Upper lobe of left lung (tissue), 4 donors: ENCODE data around the gene NFATC2.

Experiments used
- CTCF ChIP-seq, 6 experiments: fragments of 450-650 bp in 4 of 6; fragments of 200-600 bp in 2 of 6; sonication (generic) in 2 of 6; IDR thresholded peaks; one replicate each; pipeline ENCODE4 v1.5.1; 2016 to 2019; ENCODE audit warnings: antibody characterized with exemption in 6 of 6
- POLR2A ChIP-seq, 4 donors: fragments of 450-650 bp; IDR thresholded peaks; one replicate each; pipeline ENCODE4 v1.5.1; 2016 to 2017; ENCODE audit warnings: antibody characterized with exemption in 4 of 4, mild to moderate bottlenecking in 2 of 4

- TF ChIP-seq CTCF (IDR thresholded peaks at IDR 0.05) (no peak), POLR2A (IDR thresholded peaks at IDR 0.05) (no peak)
Observed at GRCh38 chr20:51462566-51463276, 79.8 kb downstream of the NFATC2 start.
